ENCODE measurements around the gene PLA2G4D.

Gene PLA2G4D

GRCh38 chr15:42070279-42070975 lies 23.9 kb downstream of the PLA2G4D start:
- DNase-seq: no peak

- DNase-seq: no peak
These were observed 24.7 kb downstream of the PLA2G4D start for GRCh38 chr15:42069496-42070278.

- DNase-seq: no peak
These were observed 25.3 kb downstream of the PLA2G4D start for GRCh38 chr15:42069025-42069424.

GRCh38 chr15:42068601-42069000 lies 25.8 kb downstream of the PLA2G4D start:
- DNase-seq: no peak

- no peak for DNase-seq
These were observed 27.5 kb downstream of the PLA2G4D start for GRCh38 chr15:42066764-42067415.

GRCh38 chr15:42065468-42065867 lies 28.9 kb downstream of the PLA2G4D start:
- no peak for DNase-seq

- no peak for DNase-seq
These were observed 29.3 kb downstream of the PLA2G4D start for GRCh38 chr15:42065033-42065432.

- no peak for DNase-seq
These were observed 30.1 kb downstream of the PLA2G4D start for GRCh38 chr15:42064271-42064670.

- DNase-seq: no peak
These were observed 31.1 kb downstream of the PLA2G4D start for GRCh38 chr15:42063122-42063848.

GRCh38 chr15:42062284-42062806 lies 32.0 kb downstream of the PLA2G4D start:
- no peak for DNase-seq

GRCh38 chr15:42060797-42061196 lies 33.6 kb downstream of the PLA2G4D start:
- DNase-seq: no peak

- DNase-seq: no peak
These were observed 33.9 kb downstream of the PLA2G4D start for GRCh38 chr15:42060477-42060763.

- peak; percentile 60 for DNase-seq
These were observed 34.5 kb downstream of the PLA2G4D start for GRCh38 chr15:42059661-42060476.

- DNase-seq: no peak
These were observed 35.6 kb downstream of the PLA2G4D start for GRCh38 chr15:42058791-42059190.

- no peak for DNase-seq
These were observed 36.3 kb downstream of the PLA2G4D start for GRCh38 chr15:42057799-42058646.

- peak; percentile 55 for DNase-seq
These were observed 37.2 kb downstream of the PLA2G4D start for GRCh38 chr15:42056934-42057798.

- DNase-seq: no peak
These were observed 40.4 kb downstream of the PLA2G4D start for GRCh38 chr15:42053914-42054313.

- DNase-seq: no peak
These were observed 41.4 kb downstream of the PLA2G4D start for GRCh38 chr15:42053010-42053409.

- no peak for DNase-seq
These were observed 43.7 kb downstream of the PLA2G4D start for GRCh38 chr15:42050484-42051255.
